Smooth muscle cell (in vitro differentiated cells): ENCODE results near the gene MRS2. TPM values are rescaled to one million over a fixed set of nuclear protein-coding genes. Genes with fewer than 3 reads are reported as not detected.
A peak's percentile ranks its signal among the peaks of the same experiment; 100 is the strongest.

ENCODE experiments used
- DNase-seq: peaks from one replicate; lab custom pipeline; 2025; ENCODE audit not compliant: unreplicated experiment; lab: John Stamatoyannopoulos, UW
- H2AFZ ChIP-seq: fragments of 200-600 bp; sonication (generic); 2 replicates; pipeline ENCODE4 v1.6.0; 2016; ENCODE audit warnings: antibody characterized with exemption, low read depth, mild to moderate bottlenecking
- H3F3A ChIP-seq: fragments of 200-600 bp; sonication (generic); 2 replicates; pipeline ENCODE4 v1.6.0; 2017; ENCODE audit warnings: antibody characterized with exemption, low read depth
- H3K27ac ChIP-seq: fragments of 200-600 bp; sonication (generic); 2 replicates; pipeline ENCODE4 v1.5.1; 2016; ENCODE audit warnings: low read depth, mild to moderate bottlenecking
- H3K27me3 ChIP-seq: fragments of 200-600 bp; sonication (generic); 2 replicates; pipeline ENCODE4 v1.6.1; 2016; ENCODE audit warnings: low read depth, mild to moderate bottlenecking
- H3K36me3 ChIP-seq: fragments of 200-600 bp; sonication (generic); 2 replicates; pipeline ENCODE4 v1.5.1; 2016; ENCODE audit warnings: low read depth
- H3K4me1 ChIP-seq: fragments of 200-600 bp; sonication (generic); 2 replicates; pipeline ENCODE4 v1.5.1; 2016; ENCODE audit warnings: low read depth
- H3K4me2 ChIP-seq: fragments of 200-600 bp; sonication (generic); 2 replicates; pipeline ENCODE4 v1.6.0; 2016; ENCODE audit warnings: mild to moderate bottlenecking
- H3K4me3 ChIP-seq: fragments of 200-600 bp; sonication (generic); 2 replicates; pipeline ENCODE4 v1.5.1; 2016; ENCODE audit warnings: mild to moderate bottlenecking
- H3K79me2 ChIP-seq: fragments of 200-600 bp; sonication (generic); 2 replicates; pipeline ENCODE4 v1.6.0; 2016; ENCODE audit warnings: low read depth, mild to moderate bottlenecking
- H3K9ac ChIP-seq: fragments of 200-600 bp; sonication (generic); 2 replicates; pipeline ENCODE4 v1.6.0; 2016; ENCODE audit warnings: low read depth
- H3K9me3 ChIP-seq: fragments of 200-600 bp; sonication (generic); replicated peaks from 2 replicates; pipeline ENCODE4 v1.5.1; 2016; ENCODE audit warnings: low read depth
- H4K20me1 ChIP-seq: fragments of 200-600 bp; sonication (generic); 2 replicates; pipeline ENCODE4 v1.6.0; 2016; ENCODE audit warnings: low read depth
- WGBS: methylation state at CpG from one replicate; pipeline ENCODE4 v1.1.7; 2016; ENCODE audit warnings: low lambda C conversion rate; 5-methylcytosine and 5-hydroxymethylcytosine counted together
- polyA plus RNA-seq: library from polyadenylated mRNA; unstranded; fragments of >200 nt; fragmentation: Nextera tagmentation; extraction: Ambion mirVana; gene quantifications from 2 replicates; pipeline ENCODE4 v1.2.1, GENCODE V29; 2016
- total RNA-seq: library from RNA; depleted of rRNA; stranded (reverse); fragments of >200 nt; gene quantifications from 2 replicates; pipeline ENCODE4 v1.2.3, GENCODE V29; 2014
- TF ChIP-seq, protein P1 (sequence below): fragments of 200-600 bp; sonication (generic); IDR thresholded peaks from 2 replicates; pipeline ENCODE4 v1.5.1; 2017; ENCODE audit warnings: borderline replicate concordance, mild to moderate bottlenecking, antibody characterized with exemption; ENCODE audit not compliant: insufficient read depth, poor library complexity, severe bottlenecking

The MRS2 gene
- total and polyA plus RNA-seq, 2 experiments from 2014 or later: 19.7 to 38.6 TPM

DNA sequence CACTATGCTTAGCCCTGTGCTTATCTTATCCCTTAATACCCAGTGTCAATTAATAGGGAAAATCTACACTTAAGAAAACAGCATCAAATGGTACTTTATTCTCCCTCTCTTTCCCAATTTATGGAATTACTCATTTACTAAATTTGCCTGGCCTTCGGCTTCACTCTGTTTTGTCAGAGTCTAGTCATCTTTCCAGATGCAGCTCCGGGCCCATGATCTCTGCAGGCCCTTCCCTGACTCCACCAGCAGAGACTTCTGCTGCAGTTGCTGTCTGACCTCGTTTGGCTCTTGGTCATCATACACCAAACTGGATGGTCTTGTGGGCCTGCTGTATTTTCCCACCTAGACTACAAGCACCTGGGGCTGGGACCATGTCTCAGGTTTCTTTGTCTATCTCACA is 27.4 kb downstream of the MRS2 start:
- Histone ChIP-seq H3K4me3 (no peak overlapping the region), H3K79me2 (no peaks in the 10 kb centered on the region), H4K20me1 (no peaks in the 10 kb centered on the region), H3K9me3 (no peaks in the 10 kb centered on the region), H3K9ac (no peak overlapping the region), H3K4me1 (no peaks in the 10 kb centered on the region), H3K27ac (no peak overlapping the region), H2AFZ (no peak overlapping the region), H3K4me2 (no peak overlapping the region), H3K27me3 (no peaks in the 10 kb centered on the region), H3F3A (no peaks in the 10 kb centered on the region), H3K36me3 (peaks cover 4% of the 10 kb centered on the region)
- 85% methylated on average over 3 of the region's 3 CpGs for WGBS
- no peak for DNase-seq
- TF ChIP-seq, protein P1, sequence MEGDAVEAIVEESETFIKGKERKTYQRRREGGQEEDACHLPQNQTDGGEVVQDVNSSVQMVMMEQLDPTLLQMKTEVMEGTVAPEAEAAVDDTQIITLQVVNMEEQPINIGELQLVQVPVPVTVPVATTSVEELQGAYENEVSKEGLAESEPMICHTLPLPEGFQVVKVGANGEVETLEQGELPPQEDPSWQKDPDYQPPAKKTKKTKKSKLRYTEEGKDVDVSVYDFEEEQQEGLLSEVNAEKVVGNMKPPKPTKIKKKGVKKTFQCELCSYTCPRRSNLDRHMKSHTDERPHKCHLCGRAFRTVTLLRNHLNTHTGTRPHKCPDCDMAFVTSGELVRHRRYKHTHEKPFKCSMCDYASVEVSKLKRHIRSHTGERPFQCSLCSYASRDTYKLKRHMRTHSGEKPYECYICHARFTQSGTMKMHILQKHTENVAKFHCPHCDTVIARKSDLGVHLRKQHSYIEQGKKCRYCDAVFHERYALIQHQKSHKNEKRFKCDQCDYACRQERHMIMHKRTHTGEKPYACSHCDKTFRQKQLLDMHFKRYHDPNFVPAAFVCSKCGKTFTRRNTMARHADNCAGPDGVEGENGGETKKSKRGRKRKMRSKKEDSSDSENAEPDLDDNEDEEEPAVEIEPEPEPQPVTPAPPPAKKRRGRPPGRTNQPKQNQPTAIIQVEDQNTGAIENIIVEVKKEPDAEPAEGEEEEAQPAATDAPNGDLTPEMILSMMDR: no peak

DNA sequence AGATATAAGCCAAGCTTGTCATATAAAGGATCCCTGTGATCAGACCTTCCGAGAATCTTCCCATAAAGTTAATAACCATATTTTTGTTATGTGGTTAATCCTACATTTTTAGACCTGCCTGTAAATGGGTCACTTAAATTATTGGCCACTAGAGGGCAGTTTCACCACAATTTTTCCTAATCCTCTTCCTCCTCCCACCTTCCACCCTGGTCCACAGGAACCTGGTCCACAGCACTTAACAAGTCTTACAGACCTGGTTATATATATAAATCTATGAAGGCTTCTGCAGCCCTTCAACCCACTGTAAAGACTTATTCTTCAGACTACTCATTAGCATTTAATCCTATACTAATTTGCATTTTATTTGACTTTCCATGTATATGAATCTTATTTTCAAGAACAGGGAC is 28.3 kb downstream of the MRS2 start:
- Histone ChIP-seq H3K27me3 (no peaks in the 10 kb centered on the region), H3K27ac (no peak overlapping the region), H4K20me1 (no peaks in the 10 kb centered on the region), H3K4me3 (no peak overlapping the region), H2AFZ (no peak overlapping the region), H3K36me3 (no peaks in the 10 kb centered on the region), H3F3A (no peaks in the 10 kb centered on the region), H3K9me3 (no peaks in the 10 kb centered on the region), H3K4me2 (no peak overlapping the region), H3K9ac (no peak overlapping the region), H3K79me2 (no peaks in the 10 kb centered on the region), H3K4me1 (no peaks in the 10 kb centered on the region)
- 67% methylated on average over 1 of the region's 1 CpG for WGBS
- TF ChIP-seq, protein P1: peak; percentile 79
- DNase-seq: no peak

DNA sequence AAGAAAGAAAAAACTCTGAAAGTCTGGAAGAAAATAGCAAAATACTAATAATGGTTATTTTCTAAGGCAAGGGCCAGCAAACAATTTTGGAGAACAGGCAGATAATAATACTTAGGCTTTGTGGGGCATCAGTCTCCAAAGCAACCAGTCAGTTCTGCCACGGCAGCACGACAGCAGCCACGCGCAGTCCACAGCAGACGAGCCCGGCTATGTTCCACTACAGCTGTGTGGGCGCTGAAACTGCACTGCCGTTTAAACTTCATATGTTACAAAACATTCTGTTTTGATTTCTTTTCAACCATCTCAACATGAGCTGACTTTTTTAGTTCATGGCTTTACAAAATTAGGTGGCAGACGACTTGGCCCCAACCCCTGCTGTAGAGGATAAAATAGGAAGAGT is 29.9 kb downstream of the MRS2 start:
- no peak for DNase-seq
- H3K9me3 ChIP-seq: no peaks in the 10 kb centered on the region
- TF ChIP-seq, protein P1: no peak

DNA sequence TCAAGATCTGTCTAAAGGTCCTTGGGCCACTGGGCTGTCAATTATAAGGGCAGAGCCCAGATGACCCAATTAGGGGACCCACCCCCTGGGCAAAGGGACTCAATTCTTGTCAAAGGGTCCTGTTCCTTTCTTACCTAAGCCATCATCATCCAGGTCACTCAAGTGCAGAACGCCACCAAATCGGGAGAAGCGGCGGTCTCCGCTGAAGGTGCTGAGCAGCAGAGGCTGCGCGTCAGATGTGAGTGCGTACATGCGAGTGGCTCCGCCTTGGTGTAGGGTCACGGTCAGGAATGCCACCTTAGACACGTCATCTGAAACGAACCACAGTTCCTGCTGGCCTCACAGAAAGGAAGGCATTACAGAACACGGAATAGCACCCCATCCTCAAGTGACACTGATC is 34.2 kb downstream of the MRS2 start:
- no peaks in the 10 kb centered on the region for H3K9me3 ChIP-seq
- H2AFZ ChIP-seq: no peak overlapping the region
- no peak overlapping the region for H3K9ac ChIP-seq
- no peaks in the 10 kb centered on the region for H3K79me2 ChIP-seq
- no peaks in the 10 kb centered on the region for H3F3A ChIP-seq
- H4K20me1 ChIP-seq: no peaks in the 10 kb centered on the region
- H3K36me3 ChIP-seq: no peaks in the 10 kb centered on the region
- TF ChIP-seq, protein P1: no peak
- no peak overlapping the region for H3K4me3 ChIP-seq
- DNase-seq: no peak
- no peak overlapping the region for H3K27ac ChIP-seq
- H3K4me2 ChIP-seq: no peak overlapping the region
- WGBS: 96% methylated on average over 14 of the region's 14 CpGs
- no peaks in the 10 kb centered on the region for H3K27me3 ChIP-seq
- H3K4me1 ChIP-seq: no peaks in the 10 kb centered on the region

More for the DNA sequence above, 29.9 kb downstream of the MRS2 start:
- Histone ChIP-seq H3K4me1 (no peaks in the 10 kb centered on the region), H3K79me2 (no peaks in the 10 kb centered on the region), H4K20me1 (no peaks in the 10 kb centered on the region), H3K36me3 (no peaks in the 10 kb centered on the region), H3F3A (no peaks in the 10 kb centered on the region), H3K27me3 (no peaks in the 10 kb centered on the region), H3K27ac (no peak overlapping the region), H3K4me3 (no peak overlapping the region), H3K9ac (no peak overlapping the region), H3K4me2 (no peak overlapping the region), H2AFZ (no peak overlapping the region)
- WGBS: 95% methylated on average over 9 of the region's 9 CpGs
